ENCODE measurements around the gene LHFPL2.

The LHFPL2 gene

DNA sequence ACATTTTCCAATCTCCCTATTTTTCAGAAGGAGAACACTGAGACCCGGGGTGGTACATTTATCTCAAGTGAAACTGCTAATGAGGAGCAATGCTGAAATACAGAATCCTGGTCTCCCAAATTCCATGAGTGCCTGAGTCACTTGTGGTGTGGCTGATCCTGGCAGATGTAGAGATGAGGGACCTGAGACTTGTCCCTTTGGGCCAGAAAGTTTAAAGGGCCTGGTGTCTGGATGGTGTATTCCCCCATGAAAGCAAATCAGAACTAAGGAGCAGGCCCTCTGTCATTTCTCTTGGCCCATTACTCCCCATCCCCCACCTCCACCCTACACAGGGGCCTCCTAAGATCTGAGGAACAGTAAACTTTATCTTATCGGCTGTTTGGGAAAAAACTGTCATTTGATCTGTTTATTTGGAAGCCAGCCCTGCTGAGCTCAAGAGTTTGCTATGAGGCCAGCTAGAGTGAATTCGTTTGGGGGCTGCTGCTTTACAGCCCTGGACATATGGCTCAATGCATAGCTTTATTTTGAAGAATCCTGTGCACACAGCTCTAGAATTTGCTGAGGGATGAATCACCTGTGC lies 140.3 kb downstream of the LHFPL2 start:
- Histone ChIP-seq H3K4me3 (ENCODE audit: insufficient read depth, low read depth, low read length) (no peak overlapping the region), H3K27ac (ENCODE audit: insufficient read depth, low read depth, low read length, poor library complexity, severe bottlenecking) (no peak overlapping the region), H3K27me3 (ENCODE audit: control insufficient read depth, insufficient read depth, low read length, poor library complexity, severe bottlenecking) (no peaks in the 10 kb centered on the region), H3K36me3 (ENCODE audit: control insufficient read depth, insufficient read depth, low read length) (no peaks in the 10 kb centered on the region), H3K9me3 (ENCODE audit: control insufficient read depth, low read length) (no peaks in the 10 kb centered on the region), H3K4me1 (ENCODE audit: control insufficient read depth, insufficient read depth, low read length) (peaks cover 43% of the 10 kb centered on the region)
- WGBS, 2 experiments, result 73 to 81% methylated on average over 3 of the region's 3 CpGs

DNA sequence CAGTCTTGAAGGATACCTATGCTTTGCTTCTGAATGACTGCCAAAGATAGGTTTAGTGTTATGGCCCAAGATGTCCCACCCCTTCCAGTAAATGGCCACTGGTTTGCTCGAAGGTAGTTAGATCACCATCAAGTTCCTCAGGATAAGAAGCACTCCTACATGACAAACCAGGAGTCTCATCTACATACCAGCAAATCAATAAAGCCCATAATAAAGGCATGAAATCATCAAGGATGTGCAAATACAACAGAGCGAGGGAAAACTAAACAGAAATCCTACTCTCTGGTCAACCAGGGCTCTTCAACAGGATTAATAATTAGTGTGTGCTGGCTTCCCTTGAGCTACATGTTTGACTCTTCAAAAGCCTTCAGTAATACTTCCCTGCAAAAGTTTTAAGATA lies 141.0 kb downstream of the LHFPL2 start:
- H3K4me3 ChIP-seq (ENCODE audit: insufficient read depth, low read depth, low read length), result no peak overlapping the region

GRCh38 chr5:78506261-78507024 lies 142.1 kb downstream of the LHFPL2 start:
- H3K9me3 ChIP-seq (ENCODE audit: control insufficient read depth, low read length), result no peaks in the 10 kb centered on the region
- H3K36me3 ChIP-seq (ENCODE audit: control insufficient read depth, insufficient read depth, low read length), result no peaks in the 10 kb centered on the region
- no peak overlapping the region for H3K27ac ChIP-seq (ENCODE audit: insufficient read depth, low read depth, low read length, poor library complexity, severe bottlenecking)
- no peaks in the 10 kb centered on the region for H3K27me3 ChIP-seq (ENCODE audit: control insufficient read depth, insufficient read depth, low read length, poor library complexity, severe bottlenecking)
- 28 to 82% methylated on average over 1 to 2 of the region's 2 CpGs for WGBS, 2 experiments
- no peak overlapping the region for H3K4me3 ChIP-seq (ENCODE audit: insufficient read depth, low read depth, low read length)
- peaks cover 40% of the 10 kb centered on the region for H3K4me1 ChIP-seq (ENCODE audit: control insufficient read depth, insufficient read depth, low read length)

More for the DNA sequence above, 141.0 kb downstream of the LHFPL2 start:
- Histone ChIP-seq H3K4me1 (ENCODE audit: control insufficient read depth, insufficient read depth, low read length) (peaks cover 43% of the 10 kb centered on the region), H3K36me3 (ENCODE audit: control insufficient read depth, insufficient read depth, low read length) (no peaks in the 10 kb centered on the region), H3K9me3 (ENCODE audit: control insufficient read depth, low read length) (no peaks in the 10 kb centered on the region), H3K27ac (ENCODE audit: insufficient read depth, low read depth, low read length, poor library complexity, severe bottlenecking) (no peak overlapping the region), H3K27me3 (ENCODE audit: control insufficient read depth, insufficient read depth, low read length, poor library complexity, severe bottlenecking) (no peaks in the 10 kb centered on the region)
- WGBS, 2 experiments, result 96 to 100% methylated on average over 2 of the region's 2 CpGs

- no peaks in the 10 kb centered on the region for H3K27me3 ChIP-seq (ENCODE audit: control insufficient read depth, insufficient read depth, low read length, poor library complexity, severe bottlenecking)
- no peaks in the 10 kb centered on the region for H3K36me3 ChIP-seq (ENCODE audit: control insufficient read depth, insufficient read depth, low read length)
- H3K27ac ChIP-seq (ENCODE audit: insufficient read depth, low read depth, low read length, poor library complexity, severe bottlenecking), result no peak overlapping the region
- H3K4me3 ChIP-seq (ENCODE audit: insufficient read depth, low read depth, low read length), result no peak overlapping the region
- peaks cover 34% of the 10 kb centered on the region for H3K4me1 ChIP-seq (ENCODE audit: control insufficient read depth, insufficient read depth, low read length)
- H3K9me3 ChIP-seq (ENCODE audit: control insufficient read depth, low read length), result no peaks in the 10 kb centered on the region
- 91% methylated on average over 2 of the region's 2 CpGs for WGBS, 2 experiments
Observed at GRCh38 chr5:78505860-78506259, 142.7 kb downstream of the LHFPL2 start.

- Histone ChIP-seq H3K27me3 (ENCODE audit: control insufficient read depth, insufficient read depth, low read length, poor library complexity, severe bottlenecking) (no peaks in the 10 kb centered on the region), H3K4me3 (ENCODE audit: insufficient read depth, low read depth, low read length) (no peak overlapping the region), H3K4me1 (ENCODE audit: control insufficient read depth, insufficient read depth, low read length) (peaks cover 26% of the 10 kb centered on the region), H3K36me3 (ENCODE audit: control insufficient read depth, insufficient read depth, low read length) (no peaks in the 10 kb centered on the region), H3K27ac (ENCODE audit: insufficient read depth, low read depth, low read length, poor library complexity, severe bottlenecking) (no peak overlapping the region), H3K9me3 (ENCODE audit: control insufficient read depth, low read length) (no peaks in the 10 kb centered on the region)
- WGBS, 2 experiments, result 82 to 83% methylated on average over 10 of the region's 10 CpGs
Observed at GRCh38 chr5:78504704-78505677, 143.6 kb downstream of the LHFPL2 start.

- H3K4me1 ChIP-seq (ENCODE audit: control insufficient read depth, insufficient read depth, low read length), result peaks cover 21% of the 10 kb centered on the region
- no peak overlapping the region for H3K27ac ChIP-seq (ENCODE audit: insufficient read depth, low read depth, low read length, poor library complexity, severe bottlenecking)
- no peaks in the 10 kb centered on the region for H3K27me3 ChIP-seq (ENCODE audit: control insufficient read depth, insufficient read depth, low read length, poor library complexity, severe bottlenecking)
- no peaks in the 10 kb centered on the region for H3K9me3 ChIP-seq (ENCODE audit: control insufficient read depth, low read length)
- WGBS, 2 experiments, result 90 to 96% methylated on average over 4 of the region's 4 CpGs
- H3K4me3 ChIP-seq (ENCODE audit: insufficient read depth, low read depth, low read length), result no peak overlapping the region
- no peaks in the 10 kb centered on the region for H3K36me3 ChIP-seq (ENCODE audit: control insufficient read depth, insufficient read depth, low read length)
Observed at GRCh38 chr5:78503958-78504653, 144.5 kb downstream of the LHFPL2 start.

- H3K36me3 ChIP-seq (ENCODE audit: control insufficient read depth, insufficient read depth, low read length), result no peaks in the 10 kb centered on the region
- H3K27me3 ChIP-seq (ENCODE audit: control insufficient read depth, insufficient read depth, low read length, poor library complexity, severe bottlenecking), result no peaks in the 10 kb centered on the region
- 92 to 93% methylated on average over 9 of the region's 9 CpGs for WGBS, 2 experiments
- no peaks in the 10 kb centered on the region for H3K9me3 ChIP-seq (ENCODE audit: control insufficient read depth, low read length)
- H3K4me1 ChIP-seq (ENCODE audit: control insufficient read depth, insufficient read depth, low read length), result peaks cover 12% of the 10 kb centered on the region
- H3K4me3 ChIP-seq (ENCODE audit: insufficient read depth, low read depth, low read length), result no peak overlapping the region
- no peak overlapping the region for H3K27ac ChIP-seq (ENCODE audit: insufficient read depth, low read depth, low read length, poor library complexity, severe bottlenecking)
Observed at GRCh38 chr5:78501411-78502352, 146.9 kb downstream of the LHFPL2 start.

DNA sequence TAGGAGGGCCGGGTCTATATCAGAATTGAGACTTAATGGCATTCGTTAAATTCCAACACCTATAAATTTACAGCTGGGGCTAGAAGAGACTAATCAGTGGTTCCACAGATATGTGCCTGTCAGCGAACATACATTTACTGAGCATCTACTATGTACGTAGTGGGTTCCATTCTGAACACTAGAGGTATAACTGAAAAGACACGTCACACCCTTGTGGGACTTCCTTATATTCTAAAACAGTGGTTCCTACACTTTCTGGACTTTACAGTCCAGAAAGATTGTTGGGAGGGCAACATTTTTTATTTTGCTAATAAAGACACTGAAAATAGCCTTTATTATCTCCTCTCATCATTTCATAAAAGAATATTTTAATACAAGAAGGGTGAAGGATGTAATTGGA lies 147.7 kb downstream of the LHFPL2 start:
- Histone ChIP-seq H3K9me3 (ENCODE audit: control insufficient read depth, low read length) (no peaks in the 10 kb centered on the region), H3K27ac (ENCODE audit: insufficient read depth, low read depth, low read length, poor library complexity, severe bottlenecking) (no peak overlapping the region), H3K27me3 (ENCODE audit: control insufficient read depth, insufficient read depth, low read length, poor library complexity, severe bottlenecking) (no peaks in the 10 kb centered on the region), H3K36me3 (ENCODE audit: control insufficient read depth, insufficient read depth, low read length) (no peaks in the 10 kb centered on the region), H3K4me1 (ENCODE audit: control insufficient read depth, insufficient read depth, low read length) (peaks cover 12% of the 10 kb centered on the region), H3K4me3 (ENCODE audit: insufficient read depth, low read depth, low read length) (no peak overlapping the region)
- 96% methylated on average over 5 of the region's 5 CpGs for WGBS, 2 experiments

DNA sequence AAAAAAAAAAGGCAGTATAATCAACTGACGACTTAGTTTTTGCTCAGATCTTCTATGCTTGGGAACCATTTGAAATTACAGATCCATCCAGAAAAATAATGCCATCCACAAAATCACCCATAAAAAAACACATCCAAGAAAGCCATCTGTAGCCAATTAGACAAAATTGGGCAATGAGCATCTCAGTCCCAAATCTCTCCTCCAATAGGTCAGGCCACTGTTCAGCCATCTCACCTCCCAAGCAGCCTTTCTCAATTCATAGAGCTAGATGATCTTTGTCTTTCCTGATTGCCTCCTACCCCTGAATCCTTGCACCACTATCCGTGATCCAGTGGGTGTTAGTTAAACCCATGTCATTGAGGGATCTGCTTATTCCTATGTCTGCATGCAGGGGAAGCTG lies 148.5 kb downstream of the LHFPL2 start:
- no peak overlapping the region for H3K27ac ChIP-seq (ENCODE audit: insufficient read depth, low read depth, low read length, poor library complexity, severe bottlenecking)

More for the DNA sequence above, 148.5 kb downstream of the LHFPL2 start:
- Histone ChIP-seq H3K9me3 (ENCODE audit: control insufficient read depth, low read length) (no peaks in the 10 kb centered on the region), H3K27me3 (ENCODE audit: control insufficient read depth, insufficient read depth, low read length, poor library complexity, severe bottlenecking) (no peaks in the 10 kb centered on the region), H3K4me1 (ENCODE audit: control insufficient read depth, insufficient read depth, low read length) (peaks cover 4% of the 10 kb centered on the region), H3K36me3 (ENCODE audit: control insufficient read depth, insufficient read depth, low read length) (no peaks in the 10 kb centered on the region), H3K4me3 (ENCODE audit: insufficient read depth, low read depth, low read length) (no peak overlapping the region)
- WGBS, 2 experiments, result 85 to 93% methylated on average over 2 of the region's 2 CpGs
